DOHH2 (cell line): ENCODE measurements around the gene NUDT4B.
"Not testable (repeated sequence)": the region's sequence is repeated elsewhere in the genome, so short reads cannot be mapped to it uniquely, and the experiment has no call there.

Source experiments
- EZH2phosphoT487 ChIP-seq: fragments of 200-600 bp; sonication (generic); IDR thresholded peaks from 2 replicates; pipeline ENCODE4 v1.6.1; 2017; ENCODE audit warnings: borderline replicate concordance, mild to moderate bottlenecking, antibody characterized with exemption, low read length, moderate library complexity, mixed read lengths
- TF ChIP-seq, protein P1 (sequence below): fragments of 200-600 bp; sonication (generic); IDR thresholded peaks from one replicate; pipeline ENCODE4 v1.5.1; 2014; ENCODE audit warnings: antibody characterized with exemption, mild to moderate bottlenecking, low read depth, low read length; ENCODE audit not compliant: poor library complexity, severe bottlenecking

GRCh38 chr1:148768541-148768940 is 20.0 kb downstream of the NUDT4B start:
- TF ChIP-seq, protein P1, sequence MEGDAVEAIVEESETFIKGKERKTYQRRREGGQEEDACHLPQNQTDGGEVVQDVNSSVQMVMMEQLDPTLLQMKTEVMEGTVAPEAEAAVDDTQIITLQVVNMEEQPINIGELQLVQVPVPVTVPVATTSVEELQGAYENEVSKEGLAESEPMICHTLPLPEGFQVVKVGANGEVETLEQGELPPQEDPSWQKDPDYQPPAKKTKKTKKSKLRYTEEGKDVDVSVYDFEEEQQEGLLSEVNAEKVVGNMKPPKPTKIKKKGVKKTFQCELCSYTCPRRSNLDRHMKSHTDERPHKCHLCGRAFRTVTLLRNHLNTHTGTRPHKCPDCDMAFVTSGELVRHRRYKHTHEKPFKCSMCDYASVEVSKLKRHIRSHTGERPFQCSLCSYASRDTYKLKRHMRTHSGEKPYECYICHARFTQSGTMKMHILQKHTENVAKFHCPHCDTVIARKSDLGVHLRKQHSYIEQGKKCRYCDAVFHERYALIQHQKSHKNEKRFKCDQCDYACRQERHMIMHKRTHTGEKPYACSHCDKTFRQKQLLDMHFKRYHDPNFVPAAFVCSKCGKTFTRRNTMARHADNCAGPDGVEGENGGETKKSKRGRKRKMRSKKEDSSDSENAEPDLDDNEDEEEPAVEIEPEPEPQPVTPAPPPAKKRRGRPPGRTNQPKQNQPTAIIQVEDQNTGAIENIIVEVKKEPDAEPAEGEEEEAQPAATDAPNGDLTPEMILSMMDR: not testable (repeated sequence)
- TF ChIP-seq EZH2phosphoT487: not testable (repeated sequence)
